Fibroblast of lung (primary cell): ENCODE measurements around the gene PLEKHH3.

Experiments
- CTCF ChIP-seq, 2 donors: IDR thresholded peaks in 1 of 2; conservative IDR thresholded peaks in 1 of 2; 1 replicate in 1 of 2; 2 replicates in 1 of 2; pipeline ENCODE4 v1.5.1; 2011 to 2012; ENCODE audit warnings: low read length in 2 of 2, control low read depth in 1 of 2, inconsistent platforms in 1 of 2, low read depth in 1 of 2, mild to moderate bottlenecking in 1 of 2
- EZH2 ChIP-seq: IDR thresholded peaks from 2 replicates; pipeline ENCODE4 v1.5.1; 2012; ENCODE audit warnings: low read length, control low read depth, mild to moderate bottlenecking; ENCODE audit errors: missing control alignments

- TF ChIP-seq CTCF (conservative IDR thresholded peaks at IDR 0.05 in 1 of 2, IDR thresholded peaks at IDR 0.05 in 1 of 2; ENCODE audit: low read depth in 1 of 2, low read length in 2 of 2) (no peak), EZH2 (no peak)
Measured at GRCh38 chr17:42700586-42701289, 23.9 kb upstream of the PLEKHH3 start.
